Upper lobe of left lung (tissue), 6 donors: ENCODE results near the gene AAK1. TPM values are rescaled to one million over a fixed set of nuclear protein-coding genes. Genes with fewer than 3 reads are reported as not detected.
"Not testable (repeated sequence)": the region's sequence is repeated elsewhere in the genome, so short reads cannot be mapped to it uniquely, and the experiment has no call there.

Experiments
- ATAC-seq, 2 donors: fragments of 200-7000 bp; cut with Tn5 transposase; one replicate each; pipeline ENCODE4 v1.9.1; 2022; ENCODE audit warnings: mild to moderate bottlenecking in 2 of 2, moderate library complexity in 2 of 2; ENCODE audit not compliant: low FRiP score in 2 of 2
- DNase-seq, 2 donors: peaks; one replicate each; pipeline ENCODE4 v3.0.0-alpha.2; 2019 to 2020
- H3K27ac ChIP-seq, 4 donors: fragments of 200-600 bp; sonication (generic); one replicate each; pipeline ENCODE4 v1.5.1; 2016 to 2019
- H3K27me3 ChIP-seq, 4 donors: fragments of 200-600 bp; sonication (generic); one replicate each; pipeline ENCODE4 v1.5.1; 2017 to 2019
- H3K36me3 ChIP-seq, 4 donors: fragments of 200-600 bp; sonication (generic); one replicate each; pipeline ENCODE4 v1.5.1; 2016 to 2019
- H3K4me1 ChIP-seq, 4 donors: fragments of 200-600 bp; sonication (generic); one replicate each; pipeline ENCODE4 v1.5.1; 2018 to 2019
- H3K4me3 ChIP-seq, 4 donors: fragments of 200-600 bp; sonication (generic); one replicate each; pipeline ENCODE4 v1.5.1; 2017 to 2019; ENCODE audit warnings: mild to moderate bottlenecking in 2 of 4, moderate library complexity in 1 of 4
- H3K9me3 ChIP-seq, 4 donors: fragments of 200-600 bp; sonication (generic); one replicate each; pipeline ENCODE4 v1.5.1; 2018 to 2019
- CTCF ChIP-seq, 6 experiments: fragments of 450-650 bp in 4 of 6; fragments of 200-600 bp in 2 of 6; sonication (generic) in 2 of 6; IDR thresholded peaks; one replicate each; pipeline ENCODE4 v1.5.1; 2016 to 2019; ENCODE audit warnings: antibody characterized with exemption in 6 of 6
- EP300 ChIP-seq, 4 donors: sonication (generic); formaldehyde crosslinking; IDR thresholded peaks; one replicate each; pipeline ENCODE4 v1.5.1; 2017; ENCODE audit warnings: antibody characterized with exemption in 4 of 4, control low read depth in 2 of 4
- POLR2A ChIP-seq, 4 donors: fragments of 450-650 bp; IDR thresholded peaks; one replicate each; pipeline ENCODE4 v1.5.1; 2016 to 2017; ENCODE audit warnings: antibody characterized with exemption in 4 of 4, mild to moderate bottlenecking in 2 of 4
- POLR2AphosphoS5 ChIP-seq, 2 donors: sonication (generic); formaldehyde crosslinking; IDR thresholded peaks; one replicate each; pipeline ENCODE4 v1.5.1; 2017; ENCODE audit warnings: antibody characterized with exemption in 2 of 2
- WGBS, 2 donors: methylation state at CpG; one replicate each; pipeline ENCODE4 v1.1.5; 2017 to 2018; 5-methylcytosine and 5-hydroxymethylcytosine counted together
- total RNA-seq, 6 donors: library from RNA; depleted of rRNA in 4 of 6; stranded (reverse); fragments of >200 nt in 4 of 6; gene quantifications; one replicate each; pipeline versions ENCODE4 v1.1.0 to v1.2.1, GENCODE V29; 2016 to 2021
- donor health status: DM: no; HTN: no; CAD: no; lungs with moderate emphysema.
- donor health status: DM: no; HTN: yes; CAD: no; lungs with severe emphysema.

The AAK1 gene
- total RNA-seq, 6 donors from 2014 or later: 45.1 to 105 (median 58.8) TPM

DNA sequence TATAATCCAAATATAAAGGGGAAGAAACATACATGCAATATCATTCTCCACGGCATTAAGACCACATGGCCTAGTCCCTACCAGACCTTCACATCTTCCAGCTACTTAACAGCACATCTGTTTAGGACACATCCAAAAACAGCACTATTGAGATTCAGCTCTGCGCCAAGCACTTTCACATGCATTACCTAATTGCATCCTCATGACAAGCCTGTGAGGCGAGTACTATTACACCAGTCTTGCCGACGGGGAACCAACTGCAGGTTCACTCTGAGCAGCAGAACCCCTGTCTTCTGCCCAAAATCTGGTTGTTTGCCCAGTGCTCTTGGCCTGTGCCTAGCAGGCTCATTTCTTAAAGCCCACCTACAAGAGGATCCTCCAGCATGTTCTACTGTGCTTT lies 66.7 kb downstream of the AAK1 start:
- H3K4me3 ChIP-seq: no peak overlapping the region
- H3K36me3 ChIP-seq: no peaks in the 10 kb centered on the region
- H3K9me3 ChIP-seq: no peaks in the 10 kb centered on the region
- DNase-seq (no peak), ATAC-seq (peak in 1 of 2 donors; percentile 57)
- peak overlapping the region in 2 of 4 donors; percentile 14 to 40 for H3K27ac ChIP-seq
- peaks cover 23 to 47% (median 36%) of the 10 kb centered on the region in 4 donors for H3K4me1 ChIP-seq
- H3K27me3 ChIP-seq: no peaks in the 10 kb centered on the region
- WGBS, 2 donors: 73 to 95% methylated on average over 5 of the region's 5 CpGs
- no peak for TF ChIP-seq EP300 (IDR thresholded peaks at IDR 0.05)
- no peak for TF ChIP-seq POLR2A (IDR thresholded peaks at IDR 0.05)
- no peak for TF ChIP-seq POLR2AphosphoS5 (IDR thresholded peaks at IDR 0.05)
- TF ChIP-seq CTCF (IDR thresholded peaks at IDR 0.05): no peak

- Histone ChIP-seq H3K27ac (peak overlapping the region in 1 of 4 donors; percentile 35), H3K27me3 (no peaks in the 10 kb centered on the region), H3K9me3 (no peaks in the 10 kb centered on the region), H3K36me3 (no peaks in the 10 kb centered on the region), H3K4me1 (peaks cover 21 to 50% (median 38%) of the 10 kb centered on the region in 4 donors), H3K4me3 (no peak overlapping the region)
- no peak for TF ChIP-seq POLR2A (IDR thresholded peaks at IDR 0.05)
- TF ChIP-seq CTCF (IDR thresholded peaks at IDR 0.05): no peak
- TF ChIP-seq POLR2AphosphoS5 (IDR thresholded peaks at IDR 0.05): no peak
- TF ChIP-seq EP300 (IDR thresholded peaks at IDR 0.05): no peak
- WGBS, 2 donors: 90% methylated on average over 1 of the region's 1 CpG
- ATAC-seq: no peak
- no peak for DNase-seq
These were observed 67.6 kb downstream of the AAK1 start for GRCh38 chr2:69575926-69576325.

DNA sequence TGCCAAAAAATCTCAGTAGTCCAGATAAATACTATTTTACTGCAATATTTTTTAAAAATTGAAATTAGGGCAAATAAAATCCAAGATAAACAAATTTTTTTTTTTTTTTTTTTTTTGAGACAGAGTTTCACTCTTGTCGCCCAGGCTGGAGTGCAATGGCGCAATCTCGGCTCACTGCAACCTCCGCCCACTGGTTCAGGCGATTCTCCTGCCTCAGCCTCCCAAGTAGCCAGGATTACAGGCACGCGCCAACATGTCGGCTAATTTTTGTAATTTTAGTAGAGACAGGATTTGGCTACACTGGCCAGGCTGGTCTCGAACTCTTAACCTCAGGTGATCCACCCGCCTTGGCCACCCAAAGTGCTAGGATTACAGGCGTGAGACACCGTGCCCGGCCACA lies 68.2 kb downstream of the AAK1 start:
- H3K27ac ChIP-seq, H3K27me3 ChIP-seq, ATAC-seq, H3K4me3 ChIP-seq, H3K36me3 ChIP-seq, H3K9me3 ChIP-seq: not testable (repeated sequence)
- WGBS, 2 donors: 84 to 93% methylated on average over 13 of the region's 13 CpGs
- peaks cover 21 to 55% (median 39%) of the 10 kb centered on the region in 4 donors for H3K4me1 ChIP-seq
- DNase-seq: peak in 1 of 2 donors; percentile 20

DNA sequence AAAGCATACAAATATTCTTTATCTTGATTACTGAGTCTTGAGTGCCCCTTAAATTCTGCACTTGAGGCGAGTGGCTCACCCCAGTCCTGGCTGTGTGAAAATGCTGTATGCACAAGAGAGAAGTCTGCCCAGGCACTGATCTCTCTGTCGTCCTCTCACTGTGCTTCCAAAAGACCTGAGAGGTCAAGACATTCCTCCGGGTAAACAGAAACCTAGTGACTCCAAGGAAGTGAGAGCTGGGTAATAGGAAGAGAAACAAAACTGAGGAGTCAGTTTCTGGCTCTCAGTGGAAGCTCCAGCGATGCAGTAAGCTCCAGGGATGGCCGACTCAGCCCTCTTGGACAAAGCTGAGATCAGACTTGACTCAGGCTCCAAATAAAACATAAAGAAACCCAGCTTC lies 70.9 kb downstream of the AAK1 start:
- peak in 1 of 2 donors; percentile 71 for DNase-seq
- TF ChIP-seq POLR2A (IDR thresholded peaks at IDR 0.05) (peak in 1 of 4 donors; percentile 40), EP300 (IDR thresholded peaks at IDR 0.05) (no peak)
- Histone ChIP-seq H3K36me3 (no peaks in the 10 kb centered on the region), H3K4me3 (no peak overlapping the region), H3K27ac (peak overlapping the region; percentile 43 to 72 (median 66)), H3K9me3 (no peaks in the 10 kb centered on the region), H3K4me1 (peaks cover 18 to 52% (median 37%) of the 10 kb centered on the region in 4 donors), H3K27me3 (no peaks in the 10 kb centered on the region)
- ATAC-seq: peak; percentile 76 to 86
- WGBS, 2 donors: 46 to 50% methylated on average over 5 of the region's 5 CpGs

GRCh38 chr2:69571189-69571588 lies 72.3 kb downstream of the AAK1 start:
- ATAC-seq: no peak

More at GRCh38 chr2:69571189-69571588, 72.3 kb downstream of the AAK1 start:
- H3K27me3 ChIP-seq: no peaks in the 10 kb centered on the region
- DNase-seq: no peak
- H3K4me3 ChIP-seq: no peak overlapping the region
- no peaks in the 10 kb centered on the region for H3K36me3 ChIP-seq
- no peaks in the 10 kb centered on the region for H3K9me3 ChIP-seq
- peaks cover 13 to 47% (median 31%) of the 10 kb centered on the region in 4 donors for H3K4me1 ChIP-seq
- TF ChIP-seq POLR2A (IDR thresholded peaks at IDR 0.05) (no peak), CTCF (IDR thresholded peaks at IDR 0.05) (no peak), EP300 (IDR thresholded peaks at IDR 0.05) (no peak)
- no peak overlapping the region for H3K27ac ChIP-seq
- 100% methylated on average over 1 of the region's 1 CpG for WGBS, 2 donors
